ENCODE measurements around the gene BUB3.

BUB3 gene, protein sequence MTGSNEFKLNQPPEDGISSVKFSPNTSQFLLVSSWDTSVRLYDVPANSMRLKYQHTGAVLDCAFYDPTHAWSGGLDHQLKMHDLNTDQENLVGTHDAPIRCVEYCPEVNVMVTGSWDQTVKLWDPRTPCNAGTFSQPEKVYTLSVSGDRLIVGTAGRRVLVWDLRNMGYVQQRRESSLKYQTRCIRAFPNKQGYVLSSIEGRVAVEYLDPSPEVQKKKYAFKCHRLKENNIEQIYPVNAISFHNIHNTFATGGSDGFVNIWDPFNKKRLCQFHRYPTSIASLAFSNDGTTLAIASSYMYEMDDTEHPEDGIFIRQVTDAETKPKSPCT

GRCh38 chr10:123154092-123154710 lies at the start of gene BUB3:
Gene BUB3 (plus strand): TSS chr10:123154402. CDS start chr10:123154918, 516 bp downstream.
- DNase-seq, result peak; percentile 94

- no peak for DNase-seq
Measured at GRCh38 chr10:123109466-123109865, 44.7 kb upstream of the BUB3 start.

DNA sequence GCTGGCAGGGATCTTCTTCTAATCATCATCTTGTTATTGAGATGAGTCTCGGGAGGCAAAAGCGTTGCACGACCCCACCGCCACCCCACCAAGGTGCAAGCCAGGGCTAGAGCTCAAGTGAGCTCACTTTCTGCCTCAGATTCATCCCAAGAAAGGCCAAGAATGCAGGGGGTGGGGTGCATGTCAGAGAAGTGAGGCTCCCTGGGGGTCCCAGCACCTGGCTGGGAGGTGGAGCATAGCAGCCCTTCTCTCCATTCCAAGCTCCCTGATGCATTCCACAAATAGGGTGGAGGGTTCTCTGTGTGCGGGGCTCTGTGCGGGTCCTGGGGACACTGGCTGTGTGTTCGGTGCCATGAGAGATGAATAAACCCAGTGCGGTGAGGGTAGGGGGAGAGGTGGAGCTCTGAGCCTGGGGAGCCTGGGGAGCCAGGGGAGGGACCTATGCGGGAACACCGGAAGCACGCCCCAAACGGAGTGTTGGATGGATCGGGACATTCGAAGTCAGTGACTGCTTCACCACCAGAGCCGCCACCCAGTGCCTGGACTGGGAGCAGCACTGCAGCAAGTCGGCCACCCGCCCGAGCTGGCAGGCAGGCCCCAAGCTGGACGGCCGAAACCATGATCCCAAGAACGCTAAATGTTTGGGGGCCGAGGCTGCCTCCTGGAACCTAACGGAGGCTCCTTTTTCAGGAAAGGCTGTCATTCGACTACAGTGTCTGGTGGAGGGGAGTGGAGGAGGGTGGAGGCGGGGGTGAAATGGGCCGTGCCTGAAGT lies 36.4 kb upstream of the BUB3 start:
- no peak for DNase-seq

GRCh38 chr10:123119081-123119480 lies 35.1 kb upstream of the BUB3 start:
- DNase-seq, result no peak

GRCh38 chr10:123126246-123126645 lies 28.0 kb upstream of the BUB3 start:
- no peak for DNase-seq

GRCh38 chr10:123129618-123130271 lies 24.5 kb upstream of the BUB3 start:
- no peak for DNase-seq

GRCh38 chr10:123132576-123133477 lies 21.4 kb upstream of the BUB3 start:
- peak; percentile 61 for DNase-seq

DNA sequence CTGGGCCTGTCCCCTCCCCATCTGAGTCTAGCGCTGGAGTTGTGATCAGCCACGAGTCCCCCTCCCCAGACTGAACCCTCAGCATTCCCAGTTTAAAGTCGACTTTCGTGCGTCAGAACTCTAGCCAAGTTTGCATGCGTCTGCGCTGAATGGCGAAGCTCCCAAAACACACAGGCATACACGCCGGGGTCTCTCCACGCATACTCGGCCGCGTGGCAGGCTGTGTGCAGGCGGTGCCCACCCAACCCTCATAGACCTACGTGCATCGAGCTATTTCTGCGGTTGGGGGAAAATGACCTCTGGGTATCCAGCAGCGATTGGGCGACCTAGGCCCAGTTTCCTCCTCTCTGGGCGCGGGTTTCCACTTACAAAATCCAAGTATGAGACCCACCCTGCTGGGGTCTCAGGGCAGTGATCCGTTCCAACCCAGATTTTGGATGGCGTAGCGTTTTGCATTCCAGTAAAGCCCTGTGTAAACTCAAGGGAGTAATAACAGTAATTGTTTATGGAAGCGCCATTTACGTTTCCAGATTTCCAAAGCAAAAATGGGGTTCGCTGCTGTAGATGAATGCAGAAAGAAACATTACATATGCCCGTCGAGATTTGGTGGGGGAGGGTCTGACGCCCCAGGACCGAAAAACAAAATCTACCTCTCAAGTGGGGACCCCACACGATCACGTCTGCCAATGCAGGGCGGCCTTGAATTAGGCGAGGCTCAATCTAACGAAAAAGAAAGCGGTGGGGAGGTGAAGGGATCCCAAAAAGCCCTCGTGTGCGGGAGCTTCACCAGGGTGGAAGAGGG lies 20.5 kb upstream of the BUB3 start:
- no peak for DNase-seq

DNA sequence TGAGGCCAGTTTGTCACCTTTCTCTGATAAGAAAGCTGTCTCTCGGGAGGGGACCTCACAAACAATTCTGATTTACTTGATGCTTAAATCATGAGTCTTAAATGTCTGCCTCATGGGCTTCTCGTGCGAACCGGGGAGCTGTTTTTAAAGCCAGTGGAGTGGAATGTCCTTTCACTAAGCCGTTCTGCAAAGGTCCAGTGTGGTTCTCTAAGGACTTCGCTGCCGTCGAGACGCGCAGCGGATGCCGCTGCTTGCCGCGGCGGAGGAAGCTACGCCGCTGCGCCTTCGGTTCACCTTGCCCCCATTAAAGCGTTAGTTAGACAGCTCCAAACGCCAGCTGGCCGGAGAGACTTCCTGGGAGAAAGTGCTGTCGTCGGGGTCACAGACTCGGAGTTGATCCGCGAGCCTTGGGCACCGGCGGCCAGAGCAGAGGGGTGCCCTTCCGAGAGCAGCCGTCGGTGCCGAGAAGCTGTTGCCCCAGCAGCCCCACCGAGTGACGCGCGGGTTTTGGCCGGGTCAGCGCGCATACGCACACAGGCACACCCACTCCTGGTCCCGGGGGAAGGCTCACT lies 19.8 kb upstream of the BUB3 start:
- no peak for DNase-seq

GRCh38 chr10:123134915-123135414 lies 19.2 kb upstream of the BUB3 start:
- no peak for DNase-seq

GRCh38 chr10:123135415-123136141 lies 18.6 kb upstream of the BUB3 start, which contains the start of gene HMX3:
Gene HMX3 (plus strand): TSS chr10:123135970. CDS start chr10:123136051, 81 bp downstream.
- peak; percentile 19 for DNase-seq

GRCh38 chr10:123136221-123136805 lies 17.9 kb upstream of the BUB3 start:
- no peak for DNase-seq

- DNase-seq, result no peak
Measured at GRCh38 chr10:123136806-123137642, 17.2 kb upstream of the BUB3 start.

DNA sequence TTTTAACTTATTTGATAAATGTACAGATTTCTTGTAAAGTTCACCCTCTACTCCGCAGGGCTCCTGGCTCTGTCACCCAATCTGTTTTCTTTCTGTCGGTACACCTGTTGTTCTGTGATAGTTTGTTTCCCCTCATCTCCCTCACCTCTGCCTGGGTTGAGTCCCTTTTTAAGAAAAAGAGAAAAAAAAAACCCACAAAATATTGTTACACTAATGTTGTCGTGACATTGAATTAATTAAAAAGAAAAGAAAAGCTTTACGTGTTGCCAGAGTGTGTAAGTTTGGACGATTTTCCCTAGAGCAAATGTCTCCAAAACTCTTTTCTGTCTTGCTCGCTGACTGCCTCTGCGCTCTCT lies 15.1 kb upstream of the BUB3 start:
- DNase-seq, result no peak

GRCh38 chr10:123139521-123140163 lies 14.6 kb upstream of the BUB3 start:
- peak; percentile 68 for DNase-seq

DNA sequence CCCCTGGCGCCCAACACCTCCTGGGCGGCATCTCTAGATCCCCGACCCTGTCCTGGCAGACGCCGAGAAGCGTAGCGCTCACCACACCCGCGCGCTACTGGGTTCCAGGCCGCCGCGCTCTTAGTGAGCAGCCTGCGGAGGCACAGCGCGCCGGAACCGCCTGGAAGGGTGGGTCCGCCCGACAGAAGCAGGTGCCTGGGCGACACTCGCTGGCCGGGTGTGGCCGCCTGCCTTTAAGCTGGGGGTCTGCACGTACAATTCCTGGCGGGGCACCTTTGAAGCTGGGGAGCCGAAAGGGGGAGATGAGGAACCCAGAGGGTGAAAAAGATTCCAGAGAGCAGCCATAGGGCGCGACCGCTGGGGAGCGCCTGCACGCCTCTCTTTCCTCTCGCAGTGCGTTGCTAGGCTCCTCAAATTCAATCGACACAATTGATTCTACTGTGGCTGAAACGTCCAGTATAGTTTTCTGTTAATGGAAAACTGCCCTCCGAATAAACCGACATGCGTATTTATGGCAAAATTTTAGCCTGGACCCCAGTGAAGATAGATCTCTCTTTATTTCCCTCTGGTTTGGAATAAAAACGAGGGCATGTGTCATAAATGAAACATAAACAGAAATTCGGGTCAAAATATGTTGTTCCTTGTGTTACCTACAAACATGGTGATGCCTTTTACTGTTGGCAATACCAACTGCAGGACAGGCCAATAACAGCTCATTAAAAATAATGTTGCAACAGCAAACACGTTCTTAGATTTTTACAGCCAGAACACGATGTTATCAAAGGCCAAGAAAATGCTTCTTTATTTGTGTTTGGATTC lies 13.8 kb upstream of the BUB3 start:
- no peak for DNase-seq

- DNase-seq, result no peak
Measured at GRCh38 chr10:123140983-123141390, 13.2 kb upstream of the BUB3 start.
